OCI-LY3 (cell line): ENCODE measurements around the gene RNGTT.

ENCODE experiments used
- H2AFZ ChIP-seq: fragments of 200-600, 300-600 bp; shearing (Covaris generic); 2 replicates; pipeline ENCODE4 v1.6.0; 2014; ENCODE audit warnings: antibody characterized with exemption, low read depth, low read length
- H3K27ac ChIP-seq: fragments of 200-600, 300-600 bp; sonication (generic); 2 replicates; pipeline ENCODE4 v1.5.1; 2014; ENCODE audit warnings: mild to moderate bottlenecking, low read length, moderate library complexity, mixed read lengths
- H3K27me3 ChIP-seq: fragments of 200-600, 300-600 bp; sonication (generic); 2 replicates; pipeline ENCODE4 v1.6.1; 2014; ENCODE audit warnings: low read depth, low read length, mixed read lengths
- H3K36me3 ChIP-seq: fragments of 200-600, 300-600 bp; sonication (generic); replicated peaks from 2 replicates; pipeline ENCODE3; 2014; ENCODE audit warnings: low read depth, low read length, mixed read lengths
- H3K4me1 ChIP-seq: fragments of 300-600, 200-600 bp; sonication (generic); 2 replicates; pipeline ENCODE4 v1.6.1; 2014; ENCODE audit warnings: low read length, mixed read lengths
- H3K4me2 ChIP-seq: fragments of 200-600, 300-600 bp; sonication (generic); 2 replicates; pipeline ENCODE4 v1.6.1; 2014; ENCODE audit warnings: low read length, mixed read lengths
- H3K4me3 ChIP-seq: fragments of 300-600, 200-600 bp; sonication (generic); 2 replicates; pipeline ENCODE4 v1.5.1; 2014; ENCODE audit warnings: antibody characterized with exemption, mild to moderate bottlenecking, low read length, moderate library complexity
- H3K79me2 ChIP-seq: fragments of 300-600, 200-600 bp; shearing (Covaris generic); 2 replicates; pipeline ENCODE4 v1.6.1; 2014; ENCODE audit warnings: mild to moderate bottlenecking, low read length, mixed read lengths
- H3K9ac ChIP-seq: fragments of 300-600, 200-600 bp; shearing (Covaris generic); 2 replicates; pipeline ENCODE4 v1.6.0; 2014; ENCODE audit warnings: mild to moderate bottlenecking, low read length, moderate library complexity
- H3K9me3 ChIP-seq: fragments of 200-600, 300-600 bp; shearing (Covaris generic); 2 replicates; pipeline ENCODE4 v1.6.1; 2014; ENCODE audit warnings: low read length, mixed read lengths; ENCODE audit not compliant: insufficient read depth
- H4K20me1 ChIP-seq: fragments of 200-600, 300-600 bp; sonication (generic); 2 replicates; pipeline ENCODE4 v1.6.1; 2016; ENCODE audit warnings: low read length, mixed read lengths; ENCODE audit not compliant: insufficient read depth
- CTCF ChIP-seq: fragments of 200-600, 300-600 bp; sonication (generic); IDR thresholded peaks from 2 replicates; pipeline ENCODE4 v1.5.1; 2014; ENCODE audit warnings: antibody characterized with exemption, low read length, low read depth
- EZH2phosphoT487 ChIP-seq: fragments of 200-600 bp; shearing (Covaris generic); IDR thresholded peaks from 2 replicates; pipeline ENCODE4 v1.6.1; 2018; ENCODE audit warnings: antibody characterized with exemption, mixed run types, low read depth

The RNGTT gene

GRCh38 chr6:88967891-88968290 is 4.5 kb upstream of the RNGTT start:
- no peaks in the 10 kb centered on the region for H3K27me3 ChIP-seq
- TF ChIP-seq CTCF = no peak
- TF ChIP-seq EZH2phosphoT487 = no peak
- peaks cover 5% of the 10 kb centered on the region for H3K79me2 ChIP-seq
- no peak overlapping the region for H3K4me2 ChIP-seq
- H3K4me3 ChIP-seq = no peak overlapping the region
- no peak overlapping the region for H3K9ac ChIP-seq
- no peaks in the 10 kb centered on the region for H3K36me3 ChIP-seq
- H3K9me3 ChIP-seq = no peaks in the 10 kb centered on the region
- no peaks in the 10 kb centered on the region for H3K4me1 ChIP-seq
- no peaks in the 10 kb centered on the region for H4K20me1 ChIP-seq
- H3K27ac ChIP-seq = no peak overlapping the region
- H2AFZ ChIP-seq = no peak overlapping the region

- Histone ChIP-seq H3K79me2 (peaks cover 26% of the 10 kb centered on the region), H3K9ac (no peak overlapping the region), H3K36me3 (no peaks in the 10 kb centered on the region), H3K4me3 (no peak overlapping the region), H3K9me3 (no peaks in the 10 kb centered on the region), H3K4me1 (peaks cover 3% of the 10 kb centered on the region; the same call in 1 of the 2 replicates), H3K27me3 (no peaks in the 10 kb centered on the region), H3K4me2 (no peak overlapping the region), H2AFZ (no peak overlapping the region), H3K27ac (no peak overlapping the region), H4K20me1 (no peaks in the 10 kb centered on the region)
- TF ChIP-seq EZH2phosphoT487 (no peak), CTCF (no peak)
These were observed 2.3 kb upstream of the RNGTT start for GRCh38 chr6:88965691-88966090.

GRCh38 chr6:88964509-88964908 is 1.1 kb upstream of the RNGTT start:
- TF ChIP-seq EZH2phosphoT487 (no peak), CTCF (no peak)
- Histone ChIP-seq H3K9me3 (no peaks in the 10 kb centered on the region), H3K27ac (no peak overlapping the region), H3K4me3 (peak overlapping the region; percentile 79), H3K4me2 (peak overlapping the region; percentile 76), H3K4me1 (peaks cover 3% of the 10 kb centered on the region; the same call in 1 of the 2 replicates), H2AFZ (0 out of 2 replicates have a peak overlapping the region, but pooled peaks have one; percentile 73), H3K36me3 (no peaks in the 10 kb centered on the region), H4K20me1 (no peaks in the 10 kb centered on the region), H3K9ac (peak overlapping the region; percentile 66; the same call in 1 of the 2 replicates), H3K79me2 (peaks cover 34% of the 10 kb centered on the region), H3K27me3 (no peaks in the 10 kb centered on the region)

GRCh38 chr6:88958842-88959241 is 4.6 kb downstream of the RNGTT start:
- Histone ChIP-seq H3K79me2 (peaks cover 83% of the 10 kb centered on the region), H3K27me3 (no peaks in the 10 kb centered on the region), H3K4me1 (peaks cover 3% of the 10 kb centered on the region; the same call in 1 of the 2 replicates), H3K36me3 (no peaks in the 10 kb centered on the region), H2AFZ (no peak overlapping the region), H3K4me2 (no peak overlapping the region), H4K20me1 (peaks cover 3% of the 10 kb centered on the region; the same call in 1 of the 2 replicates), H3K4me3 (no peak overlapping the region), H3K9me3 (0 out of 2 replicates have a peak, but pooled peaks cover 3% of the 10 kb centered on the region), H3K27ac (no peak overlapping the region), H3K9ac (no peak overlapping the region)
- TF ChIP-seq CTCF (no peak), EZH2phosphoT487 (no peak)
